ENCODE data around the gene OR51F1. TPM values are rescaled to one million over a fixed set of nuclear protein-coding genes. Genes with fewer than 3 reads are reported as not detected.
"Not testable (repeated sequence)": the region's sequence is repeated elsewhere in the genome, so short reads cannot be mapped to it uniquely, and the experiment has no call there.

The OR51F1 gene
- total RNA-seq (2014; rRNA removed; shearing (Covaris generic)) = not detected in 2 replicates

GRCh38 chr11:4769838-4770237 lies at the start of gene OR51F1:
Gene OR51F1 (minus strand): TSS chr11:4769938. CDS start chr11:4769938, 0 bp downstream.
- DNase-seq (ENCODE audit: low read depth) = no peak

GRCh38 chr11:4809246-4809645 lies 39.5 kb upstream of the OR51F1 start:
- no peak for DNase-seq (ENCODE audit: low read depth)

- no peak for DNase-seq (ENCODE audit: low read depth)
Measured at GRCh38 chr11:4808476-4808875, 38.7 kb upstream of the OR51F1 start.

- DNase-seq (ENCODE audit: low read depth) = no peak
Measured at GRCh38 chr11:4804280-4804679, 34.5 kb upstream of the OR51F1 start, which contains the start of gene OR52R1. Gene OR52R1 (minus strand): TSS chr11:4804380. CDS start chr11:4804380, 0 bp downstream.

GRCh38 chr11:4801316-4801715 lies 31.6 kb upstream of the OR51F1 start:
- not testable (repeated sequence) for DNase-seq (ENCODE audit: low read depth)

GRCh38 chr11:4798427-4799183 lies 28.9 kb upstream of the OR51F1 start:
- DNase-seq (ENCODE audit: low read depth) = no peak

GRCh38 chr11:4797206-4797605 lies 27.5 kb upstream of the OR51F1 start:
- DNase-seq (ENCODE audit: low read depth) = no peak

GRCh38 chr11:4782454-4782853 lies 12.7 kb upstream of the OR51F1 start:
- DNase-seq (ENCODE audit: low read depth) = no peak

GRCh38 chr11:4768094-4768493 lies 1.6 kb downstream of the OR51F1 start:
- no peak for DNase-seq (ENCODE audit: low read depth)

GRCh38 chr11:4766420-4767043 lies 3.2 kb downstream of the OR51F1 start:
- DNase-seq (ENCODE audit: low read depth) = no peak

GRCh38 chr11:4763096-4763495 lies 6.6 kb downstream of the OR51F1 start:
- no peak for DNase-seq (ENCODE audit: low read depth)

- no peak for DNase-seq (ENCODE audit: low read depth)
Measured at GRCh38 chr11:4751201-4751600, 18.5 kb downstream of the OR51F1 start.

GRCh38 chr11:4748438-4748837 lies 21.3 kb downstream of the OR51F1 start:
- no peak for DNase-seq (ENCODE audit: low read depth)

GRCh38 chr11:4740735-4741134 lies 29.0 kb downstream of the OR51F1 start:
- DNase-seq (ENCODE audit: low read depth) = no peak

- DNase-seq (ENCODE audit: low read depth) = no peak
Measured at GRCh38 chr11:4727171-4727570, 42.6 kb downstream of the OR51F1 start.

- not testable (repeated sequence) for DNase-seq (ENCODE audit: low read depth)
Measured at GRCh38 chr11:4722616-4723534, 46.9 kb downstream of the OR51F1 start.

Other genes with a start within 250 kb of the OR51F1 start
- not detected in 2 replicates for gene OR52M1, start 224.7 kb downstream of the OR51F1 start, total RNA-seq (2014; rRNA removed; shearing (Covaris generic))
- not detected in 2 replicates for gene OR52I2, start 188.2 kb downstream of the OR51F1 start, total RNA-seq (2014; rRNA removed; shearing (Covaris generic))
- not detected in 2 replicates for gene OR52I1, start 175.9 kb downstream of the OR51F1 start, total RNA-seq (2014; rRNA removed; shearing (Covaris generic))
- 15.3 and 16.3 TPM in 2 replicates for gene TRIM68, start 161.7 kb downstream of the OR51F1 start, total RNA-seq (2014; rRNA removed; shearing (Covaris generic))
- not detected in 2 replicates for gene OR51D1, start 132.5 kb downstream of the OR51F1 start, total RNA-seq (2014; rRNA removed; shearing (Covaris generic))
- gene OR51E1, start 126.0 kb downstream of the OR51F1 start, total RNA-seq (2014; rRNA removed; shearing (Covaris generic)) = not detected in 2 replicates
- gene OR51E2, start 72.1 kb downstream of the OR51F1 start, total RNA-seq (2014; rRNA removed; shearing (Covaris generic)) = not detected in 2 replicates
- not detected in 2 replicates for gene MMP26, start 65.2 kb downstream of the OR51F1 start, total RNA-seq (2014; rRNA removed; shearing (Covaris generic))
- not detected in 2 replicates for gene OR52R1, start 34.4 kb upstream of the OR51F1 start, total RNA-seq (2014; rRNA removed; shearing (Covaris generic))
- gene OR51F2, start 51.4 kb upstream of the OR51F1 start, total RNA-seq (2014; rRNA removed; shearing (Covaris generic)) = not detected in 2 replicates
- gene OR51S1, start 79.3 kb upstream of the OR51F1 start, total RNA-seq (2014; rRNA removed; shearing (Covaris generic)) = not detected in 2 replicates
- not detected in 2 replicates for gene OR51T1, start 112.0 kb upstream of the OR51F1 start, total RNA-seq (2014; rRNA removed; shearing (Covaris generic))
- gene OR51A7, start 133.8 kb upstream of the OR51F1 start, total RNA-seq (2014; rRNA removed; shearing (Covaris generic)) = not detected in 2 replicates
- not detected in 2 replicates for gene OR51G2, start 149.4 kb upstream of the OR51F1 start, total RNA-seq (2014; rRNA removed; shearing (Covaris generic))
- gene OR51G1, start 154.4 kb upstream of the OR51F1 start, total RNA-seq (2014; rRNA removed; shearing (Covaris generic)) = not detected in 2 replicates
- not detected in 2 replicates for gene OR51A4, start 177.7 kb upstream of the OR51F1 start, total RNA-seq (2014; rRNA removed; shearing (Covaris generic))
- not detected in 2 replicates for gene OR51A2, start 185.8 kb upstream of the OR51F1 start, total RNA-seq (2014; rRNA removed; shearing (Covaris generic))
- gene OR51L1, start 224.9 kb upstream of the OR51F1 start, total RNA-seq (2014; rRNA removed; shearing (Covaris generic)) = not detected in 2 replicates

All from M059J (cell line).